ENCODE results near the gene GULP1.

- TF ChIP-seq EZH2 (IDR thresholded peaks at IDR 0.05; ENCODE audit: borderline replicate concordance, control insufficient read depth, low read depth, low read length): no peak
- TF ChIP-seq CTCF (IDR thresholded peaks at IDR 0.05 in 2 of 3, conservative IDR thresholded peaks at IDR 0.05 in 1 of 3; ENCODE audit: control insufficient read depth in 2 of 3, extremely low read depth in 1 of 3, insufficient read depth in 1 of 3, low read depth in 3 of 3, low read length in 3 of 3): no peak
- no peak for TF ChIP-seq MXI1 (IDR thresholded peaks at IDR 0.05; ENCODE audit: low read depth, low read length)
- no peak for TF ChIP-seq ZZZ3 (IDR thresholded peaks at IDR 0.05; ENCODE audit: control insufficient read depth, insufficient read length, low read depth)
- no peak for TF ChIP-seq SREBF2 (IDR thresholded peaks at IDR 0.05; ENCODE audit: low read length)
- no peak for TF ChIP-seq ZBTB33 (IDR thresholded peaks at IDR 0.05)
- TF ChIP-seq FOXK2 (IDR thresholded peaks at IDR 0.05): no peak
- TF ChIP-seq POLR2A (IDR thresholded peaks at IDR 0.05; ENCODE audit: low read depth, low read length): no peak
- no peak for TF ChIP-seq ZNF622 (IDR thresholded peaks at IDR 0.05)
- no peak for TF ChIP-seq SPI1 (IDR thresholded peaks at IDR 0.05; ENCODE audit: borderline replicate concordance, insufficient read depth, low read depth, low read length)
- TF ChIP-seq POLR2AphosphoS5 (IDR thresholded peaks at IDR 0.05; ENCODE audit: low read length): no peak
- no peak for TF ChIP-seq JUND (IDR thresholded peaks at IDR 0.05; ENCODE audit: low read depth, low read length)
- TF ChIP-seq SRF (IDR thresholded peaks at IDR 0.05; ENCODE audit: low read depth in 2 of 2, low read length in 2 of 2): no peak
- TF ChIP-seq ZNF207 (IDR thresholded peaks at IDR 0.05; ENCODE audit: borderline replicate concordance): no peak
Measured at GRCh38 chr2:188526701-188527100, 235.0 kb downstream of the GULP1 start.
